HUDEP-2 (cell line): ENCODE results near the gene ERVFRD-1.

ENCODE experiments used
- DNase-seq, 76 experiments: peaks; one replicate each; lab custom pipeline; 2025; ENCODE audit not compliant: unreplicated experiment in 76 of 76; lab: John Stamatoyannopoulos, UW

ERVFRD-1 gene

DNA sequence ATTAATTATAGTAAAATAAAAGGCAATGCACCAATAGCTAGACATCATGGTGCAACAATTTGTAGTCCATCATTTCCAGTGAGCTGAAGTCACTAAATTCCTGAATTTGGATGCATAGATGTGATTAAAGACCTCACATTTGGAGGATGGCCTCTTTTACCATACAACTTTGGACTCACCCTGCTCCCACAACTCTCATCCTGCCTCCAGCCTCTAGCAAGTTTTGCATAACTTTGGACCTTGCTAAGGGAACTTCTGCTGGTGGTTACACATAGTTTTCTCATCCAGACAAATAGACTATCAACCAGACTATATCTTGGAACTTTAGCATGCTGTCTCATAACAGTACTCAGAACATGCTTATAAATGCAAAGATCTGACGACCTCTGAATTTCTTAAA lies 54.7 kb downstream of the ERVFRD-1 start:
- no peak for DNase-seq

- DNase-seq: no peak
Measured at GRCh38 chr6:11055127-11055627, 56.3 kb downstream of the ERVFRD-1 start.

- DNase-seq: no peak
Measured at GRCh38 chr6:11054722-11055121, 56.8 kb downstream of the ERVFRD-1 start.

- DNase-seq: no peak
Measured at GRCh38 chr6:11053307-11053706, 58.2 kb downstream of the ERVFRD-1 start.
